ENCODE data around the gene GMPR. TPM values are rescaled to one million over a fixed set of nuclear protein-coding genes. Genes with fewer than 3 reads are reported as not detected.
A peak's percentile ranks its signal among the peaks of the same experiment; 100 is the strongest.
"Not testable (repeated sequence)": the region's sequence is repeated elsewhere in the genome, so short reads cannot be mapped to it uniquely, and the experiment has no call there.

The GMPR gene
- total and polyA plus RNA-seq, 10 of the 15 experiments (the other 5 are each of a cell fraction or from before 2014, with no cell fraction given), result 0.15 to 1.8 (median 0.49) TPM; not detected in 1

DNA sequence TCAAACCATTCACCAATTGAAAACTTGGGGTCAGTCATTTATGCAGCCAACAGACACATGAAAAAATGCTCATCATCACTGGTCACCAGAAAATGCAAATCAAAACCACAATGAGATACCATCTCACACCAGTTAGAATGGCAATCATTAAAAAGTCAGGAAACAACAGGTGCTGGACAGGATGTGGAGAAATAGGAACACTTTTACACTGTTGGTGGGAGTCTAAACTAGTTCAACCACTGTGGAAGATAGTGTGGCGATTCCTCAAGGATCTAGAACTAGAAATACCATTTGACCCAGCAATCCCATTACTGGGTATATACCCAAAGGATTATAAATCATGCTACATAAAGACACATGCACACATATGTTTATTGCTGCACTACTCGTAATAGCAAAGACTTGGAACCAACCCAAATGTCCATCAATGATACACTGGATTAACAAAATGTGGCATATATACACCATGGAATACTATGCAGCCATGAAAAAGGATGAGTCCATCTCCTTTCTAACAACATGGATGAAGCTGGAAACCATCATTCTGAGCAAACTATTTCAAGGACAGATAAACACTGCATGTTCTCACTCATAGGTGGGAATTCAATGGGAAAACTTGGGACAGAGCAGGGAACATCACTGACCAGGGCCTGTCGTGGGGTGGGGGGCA lies 13.2 kb upstream of the GMPR start:
- RAD21 ChIA-PET (ENCODE audit: unreplicated experiment); CTCF ChIA-PET; H3K4me1 ChIP-seq (ENCODE audit: control insufficient read depth, insufficient read depth, low read length); POLR2A ChIA-PET; ATAC-seq; H3K9me3 ChIP-seq (replicated peaks; ENCODE audit: control insufficient read depth, insufficient read depth, low read length); H3K27ac ChIP-seq (ENCODE audit: control insufficient read depth, insufficient read depth); H3K27me3 ChIP-seq (replicated peaks in 1 of 2; ENCODE audit: control insufficient read depth in 2 of 2, insufficient read depth in 2 of 2, low read length in 1 of 2); intact Hi-C loops (cut with micrococcal nuclease; ENCODE audit: unreplicated experiment); H3K79me2 ChIP-seq (ENCODE audit: control insufficient read depth, insufficient read depth, low read length); H3K4me3 ChIP-seq; SMC1A ChIA-PET (ENCODE audit: uncharacterized antibody, unreplicated experiment); H4K20me1 ChIP-seq (ENCODE audit: control insufficient read depth, insufficient read depth); H3K9ac ChIP-seq (ENCODE audit: control insufficient read depth, insufficient read depth, low read length); BruUV-seq (replicated peaks); H3K4me2 ChIP-seq (ENCODE audit: control insufficient read depth, insufficient read depth); DNase-seq (ENCODE audit: low read depth, low spot score); H3K36me3 ChIP-seq (ENCODE audit: control insufficient read depth in 2 of 2, insufficient read depth in 2 of 2, low read length in 1 of 2); FAIRE-seq; in situ Hi-C loops (cut with MboI); H2AFZ ChIP-seq (ENCODE audit: control insufficient read depth, low read depth, low read length): not testable (repeated sequence)
- 0 out of 4 replicates have a peak, but pooled peaks of 1 of the 2 experiments have one; percentile 9 for TF ChIP-seq IKZF2 (IDR thresholded peaks at IDR 0.05)
- 33% methylated on average over 3 of the region's 3 CpGs for WGBS (ENCODE audit: insufficient coverage, insufficient replicate concordance, low lambda C conversion rate, missing lambda C conversion rate)

DNA sequence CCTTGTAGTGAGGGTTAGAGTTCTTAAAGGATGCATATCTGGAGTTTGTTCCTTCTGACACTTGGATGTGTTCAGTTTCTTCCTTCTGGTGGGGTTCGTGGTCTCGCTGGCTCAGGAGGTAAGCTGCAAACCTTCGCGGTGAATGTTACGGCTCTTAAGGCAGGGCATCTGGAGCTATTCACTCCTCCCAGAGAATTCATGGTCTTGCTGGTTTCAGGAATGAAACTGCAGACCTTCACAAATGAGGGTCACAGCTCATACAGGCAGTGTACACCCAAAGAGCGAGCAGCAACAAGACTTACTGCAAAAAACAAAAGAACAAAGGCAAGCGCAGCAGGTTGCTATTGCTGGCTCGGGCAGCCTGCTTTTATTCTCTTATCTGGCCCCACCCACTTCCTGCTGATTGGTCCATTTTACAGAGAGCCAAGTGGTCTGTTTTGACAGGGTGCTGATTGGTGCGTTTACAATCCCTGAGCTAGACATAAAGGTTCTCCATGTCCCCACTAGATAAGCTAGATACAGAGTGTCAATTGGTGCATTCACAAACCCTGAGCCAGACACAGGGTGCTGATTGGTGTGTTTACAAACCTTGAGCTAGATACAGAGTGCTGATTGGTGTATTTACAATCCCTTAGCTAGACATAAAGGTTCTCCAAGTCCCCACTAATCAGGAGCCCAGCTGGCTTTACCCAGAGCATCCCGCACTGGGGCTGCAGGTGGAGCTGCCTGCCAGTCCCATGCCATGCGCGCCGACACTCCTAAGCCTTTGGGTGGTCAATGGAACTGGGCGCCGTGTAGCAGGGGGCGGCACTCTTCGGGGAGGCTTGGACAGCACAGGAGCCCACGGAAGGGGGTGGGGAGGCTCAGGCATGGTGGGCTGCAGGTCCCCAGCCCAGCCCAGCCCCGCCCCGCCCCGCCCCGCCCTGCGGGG lies 12.0 kb upstream of the GMPR start:
- H3K9me3 ChIP-seq (replicated peaks; ENCODE audit: control insufficient read depth, insufficient read depth, low read length); H2AFZ ChIP-seq (ENCODE audit: control insufficient read depth, low read depth, low read length); CTCF ChIA-PET; POLR2A ChIA-PET; H3K36me3 ChIP-seq (ENCODE audit: control insufficient read depth in 2 of 2, insufficient read depth in 2 of 2, low read length in 1 of 2); H3K27ac ChIP-seq (ENCODE audit: control insufficient read depth, insufficient read depth); H3K4me1 ChIP-seq (ENCODE audit: control insufficient read depth, insufficient read depth, low read length); intact Hi-C loops (cut with micrococcal nuclease; ENCODE audit: unreplicated experiment); BruUV-seq (replicated peaks); in situ Hi-C loops (cut with MboI); H3K27me3 ChIP-seq (replicated peaks in 1 of 2; ENCODE audit: control insufficient read depth in 2 of 2, insufficient read depth in 2 of 2, low read length in 1 of 2); H4K20me1 ChIP-seq (ENCODE audit: control insufficient read depth, insufficient read depth); FAIRE-seq; H3K79me2 ChIP-seq (ENCODE audit: control insufficient read depth, insufficient read depth, low read length); RAD21 ChIA-PET (ENCODE audit: unreplicated experiment); H3K9ac ChIP-seq (ENCODE audit: control insufficient read depth, insufficient read depth, low read length); DNase-seq (ENCODE audit: low read depth, low spot score); ATAC-seq; H3K4me3 ChIP-seq; H3K4me2 ChIP-seq (ENCODE audit: control insufficient read depth, insufficient read depth): not testable (repeated sequence)
- SMC1A ChIA-PET (ENCODE audit: uncharacterized antibody, unreplicated experiment), result interaction anchor here (1.4 kb wide), 1 partner anchor 12 kb away, joined by 3 read pairs; the partner anchor contains the start of gene GMPR
- 0 out of 2 replicates have a peak, but pooled peaks have one; percentile 40 for TF ChIP-seq NFYB (IDR thresholded peaks at IDR 0.05; ENCODE audit: insufficient read depth, low read depth, low read length)
- 90% methylated on average over 17 of the region's 23 CpGs for WGBS (ENCODE audit: insufficient coverage, insufficient replicate concordance, low lambda C conversion rate, missing lambda C conversion rate)
